Measurements from ENCODE around the gene ARHGEF25.

GRCh38 chr12:57654042-57654441, 42.8 kb downstream of the ARHGEF25 start:
- no peak for TF ChIP-seq ZNF239 (tag by site-specific recombination; IDR thresholded peaks at IDR 0.05)
- no peak for TF ChIP-seq ZNF10 (tag by site-specific recombination; IDR thresholded peaks at IDR 0.05)
- no peak for TF ChIP-seq ZNF23 (tag by site-specific recombination; IDR thresholded peaks at IDR 0.05; ENCODE audit: borderline replicate concordance)
- no peak for TF ChIP-seq PBX3 (CRISPR knock-in tag; IDR thresholded peaks at IDR 0.05)

All from HEK293 (cell line).